GM23338 (cell line): ENCODE measurements around the gene FSIP1.

ENCODE experiments used
- CREB1 ChIP-seq: fragments of 250-450 bp; sonication (Bioruptor Pico); IDR thresholded peaks from 2 replicates; pipeline ENCODE4 v1.5.0; 2020; ENCODE audit warnings: low read depth, mild to moderate bottlenecking, moderate library complexity
- CTCF ChIP-seq, 2 experiments: fragments of 200-600 bp in 1 of 2; sonication (generic) in 1 of 2; conservative IDR thresholded peaks; 2 replicates each; pipeline versions ENCODE4 v1.5.1 to v1.6.1; 2016 to 2017; ENCODE audit warnings: antibody characterized with exemption in 2 of 2, low read depth in 2 of 2, mild to moderate bottlenecking in 2 of 2, moderate library complexity in 1 of 2
- ETS1 ChIP-seq: IDR thresholded peaks from 2 replicates; pipeline ENCODE4 v1.6.1; 2016; ENCODE audit warnings: antibody characterized with exemption
- EZH2 ChIP-seq: fragments of 200-600 bp; sonication (generic); IDR thresholded peaks from one replicate; pipeline ENCODE4 v1.8.0; 2017; ENCODE audit warnings: antibody characterized with exemption, mild to moderate bottlenecking, low read depth; ENCODE audit not compliant: unreplicated experiment
- EZH2phosphoT487 ChIP-seq: fragments of 200-600 bp; sonication (generic); IDR thresholded peaks from one replicate; pipeline ENCODE4 v1.8.1; 2018; ENCODE audit warnings: antibody characterized with exemption; ENCODE audit not compliant: unreplicated experiment
- JUNB ChIP-seq: IDR thresholded peaks from one replicate; pipeline ENCODE4 v1.6.1; 2016; ENCODE audit warnings: antibody characterized with exemption; ENCODE audit not compliant: unreplicated experiment
- NANOG ChIP-seq: IDR thresholded peaks from 2 replicates; pipeline ENCODE4 v1.6.1; 2016; ENCODE audit warnings: antibody characterized with exemption, borderline replicate concordance
- POLR2AphosphoS5 ChIP-seq: IDR thresholded peaks from 2 replicates; pipeline ENCODE4 v1.6.1; 2016; ENCODE audit warnings: antibody characterized with exemption, low read depth
- REST ChIP-seq: IDR thresholded peaks from one replicate; pipeline ENCODE4 v1.6.1; 2018; ENCODE audit warnings: antibody characterized with exemption; ENCODE audit not compliant: unreplicated experiment
- STAT1 ChIP-seq: IDR thresholded peaks from one replicate; pipeline ENCODE4 v1.6.1; 2016; ENCODE audit warnings: antibody characterized with exemption; ENCODE audit not compliant: unreplicated experiment
- ZNF114 ChIP-seq: fragments of 250-450 bp; sonication (Bioruptor Pico); IDR thresholded peaks from 2 replicates; pipeline ENCODE4 v1.5.0; 2020; ENCODE audit warnings: mild to moderate bottlenecking, moderate library complexity
- ZNF331 ChIP-seq: fragments of 250-450 bp; sonication (Bioruptor Pico); IDR thresholded peaks from 2 replicates; pipeline ENCODE4 v1.5.0; 2020; ENCODE audit warnings: low read depth, mild to moderate bottlenecking, moderate library complexity
- ZNF462 ChIP-seq: fragments of 250-450 bp; sonication (Bioruptor Pico); IDR thresholded peaks from 2 replicates; pipeline ENCODE4 v1.5.0; 2020; ENCODE audit warnings: mild to moderate bottlenecking, moderate library complexity

GRCh38 chr15:39744334-39745103 is 38.1 kb downstream of the FSIP1 start:
- peak in 1 of 2 experiments; percentile 30; a peak in 1 of 4 replicates for TF ChIP-seq CTCF (conservative IDR thresholded peaks at IDR 0.05; ENCODE audit: low read depth in 2 of 2)
- TF ChIP-seq EZH2: no peak
- no peak for TF ChIP-seq REST
- TF ChIP-seq POLR2AphosphoS5: no peak
- TF ChIP-seq EZH2phosphoT487: no peak
- no peak for TF ChIP-seq ZNF462 (CRISPR knock-in tag)
- no peak for TF ChIP-seq STAT1
- no peak for TF ChIP-seq JUNB
- TF ChIP-seq CREB1 (CRISPR knock-in tag): no peak
- no peak for TF ChIP-seq ZNF331 (CRISPR knock-in tag)
- no peak for TF ChIP-seq ETS1
- TF ChIP-seq NANOG: no peak
- TF ChIP-seq ZNF114: no peak
